Omental fat pad (tissue), 4 donors: ENCODE data around the gene DSEL. TPM values are rescaled to one million over a fixed set of nuclear protein-coding genes. Genes with fewer than 3 reads are reported as not detected.

Experiments used
- ATAC-seq: fragments of 150-250 bp; one replicate; pipeline ENCODE4 v1.9.1; 2016; ENCODE audit warnings: mild to moderate bottlenecking, moderate library complexity; ENCODE audit not compliant: low FRiP score
- DNase-seq: peaks from one replicate; pipeline ENCODE4 v3.0.0-alpha.2; 2019; ENCODE audit warnings: low spot score
- CTCF ChIP-seq, 3 donors: fragments of 450-650 bp; IDR thresholded peaks; one replicate each; pipeline ENCODE4 v1.5.1; 2016 to 2017; ENCODE audit warnings: antibody characterized with exemption in 3 of 3, mild to moderate bottlenecking in 3 of 3, moderate library complexity in 2 of 3
- total RNA-seq, 4 donors: library from RNA; depleted of rRNA; stranded (reverse); fragments of >200 nt; gene quantifications; one replicate each; pipeline ENCODE4 v1.1.0, GENCODE V29; 2016

Gene DSEL
- total RNA-seq, 4 donors from 2014 or later: 13.1 to 28.7 (median 22.4) TPM

- no peak for DNase-seq
- no peak for ATAC-seq
- TF ChIP-seq CTCF (IDR thresholded peaks at IDR 0.05): no peak
Observed at GRCh38 chr18:67484458-67484857, 32.1 kb downstream of the DSEL start.

GRCh38 chr18:67483952-67484351 lies 32.6 kb downstream of the DSEL start:
- TF ChIP-seq CTCF (IDR thresholded peaks at IDR 0.05): no peak
- ATAC-seq (no peak), DNase-seq (no peak)

DNA sequence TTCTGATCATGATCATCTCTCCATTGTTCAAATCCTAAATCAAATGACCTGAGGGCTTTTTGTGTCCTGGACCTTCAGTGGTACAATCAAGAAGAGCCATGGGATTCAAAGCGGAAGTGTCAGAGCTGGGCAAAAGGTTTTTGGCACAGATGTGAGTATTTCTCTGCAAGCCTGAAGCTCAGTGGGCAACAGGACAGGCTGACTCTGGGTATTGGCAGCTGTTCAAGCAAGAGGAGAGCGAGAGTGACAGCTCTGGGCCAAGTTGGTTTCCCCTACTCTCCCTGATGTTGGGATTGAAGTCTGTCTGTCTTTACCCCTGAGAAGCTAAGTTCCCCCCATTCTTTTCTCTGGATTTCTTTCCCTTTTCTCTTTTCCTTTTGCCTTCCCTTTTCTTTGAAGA lies 33.3 kb downstream of the DSEL start:
- DNase-seq (no peak), ATAC-seq (no peak)
- TF ChIP-seq CTCF (IDR thresholded peaks at IDR 0.05): no peak

DNA sequence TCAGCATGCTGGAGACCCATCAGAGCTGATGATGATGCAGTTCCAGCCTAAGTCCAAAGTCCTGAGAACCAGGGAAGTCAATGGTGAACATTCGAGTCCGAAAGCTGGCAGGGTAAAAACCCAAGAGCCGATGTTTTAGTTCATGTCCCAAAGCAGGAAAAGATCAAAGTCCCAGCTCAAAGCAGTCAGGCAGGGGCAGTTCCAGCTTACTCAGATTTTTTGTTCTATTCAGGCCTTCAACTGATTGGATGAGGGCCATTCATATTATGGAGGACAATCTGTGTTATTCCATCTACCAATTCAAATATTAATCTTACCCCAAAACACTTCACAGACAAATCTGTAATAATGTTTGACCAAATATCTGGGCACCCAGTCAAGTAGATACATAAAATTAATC lies 38.3 kb downstream of the DSEL start:
- TF ChIP-seq CTCF (IDR thresholded peaks at IDR 0.05): no peak
- no peak for ATAC-seq
- DNase-seq: no peak

GRCh38 chr18:67477522-67477921 lies 39.0 kb downstream of the DSEL start:
- DNase-seq (no peak), ATAC-seq (no peak)
- TF ChIP-seq CTCF (IDR thresholded peaks at IDR 0.05): no peak

GRCh38 chr18:67476585-67476984 lies 39.9 kb downstream of the DSEL start:
- TF ChIP-seq CTCF (IDR thresholded peaks at IDR 0.05): no peak
- no peak for DNase-seq
- no peak for ATAC-seq

DNA sequence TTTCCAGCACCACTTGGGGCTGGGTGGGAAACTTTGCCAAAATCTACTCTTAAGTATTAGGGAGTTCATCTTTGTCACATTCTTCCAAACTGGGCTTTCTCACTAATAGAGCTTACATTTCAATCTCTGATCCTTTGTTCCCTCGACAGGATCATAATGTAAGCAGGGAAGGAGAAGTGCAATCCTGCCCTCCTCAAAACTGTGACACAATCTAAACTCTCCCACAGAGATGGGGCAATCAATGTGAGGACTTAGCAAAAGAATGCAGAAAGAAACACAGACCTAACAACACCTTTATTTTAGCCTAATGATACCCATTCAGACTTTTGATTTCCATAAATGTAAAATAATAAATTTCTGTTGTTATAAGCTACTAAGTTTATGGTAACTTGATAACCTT lies 40.8 kb downstream of the DSEL start:
- ATAC-seq (no peak), DNase-seq (no peak)
- TF ChIP-seq CTCF (IDR thresholded peaks at IDR 0.05): no peak
